HG03039 (cell line): ENCODE data around the gene ADAMTSL1.

Experiments
- ATAC-seq: cut with Tn5 transposase; IDR thresholded peaks from one replicate; pipeline ENCODE4 v1.9.1; 2021; ENCODE audit warnings: mild to moderate bottlenecking, moderate library complexity; ENCODE audit not compliant: unreplicated experiment

Gene ADAMTSL1

GRCh38 chr9:18459962-18460584 is 13.9 kb upstream of the ADAMTSL1 start:
- ATAC-seq, result no peak

GRCh38 chr9:18461496-18461895 is 12.5 kb upstream of the ADAMTSL1 start:
- no peak for ATAC-seq

GRCh38 chr9:18463991-18464390 is 10.0 kb upstream of the ADAMTSL1 start:
- no peak for ATAC-seq

- no peak for ATAC-seq
These were observed 7.9 kb upstream of the ADAMTSL1 start for GRCh38 chr9:18466101-18466500.

GRCh38 chr9:18467696-18468095 is 6.3 kb upstream of the ADAMTSL1 start:
- no peak for ATAC-seq

GRCh38 chr9:18472435-18472834 is 1.5 kb upstream of the ADAMTSL1 start:
- ATAC-seq, result no peak

- no peak for ATAC-seq
These were observed 1.1 kb upstream of the ADAMTSL1 start for GRCh38 chr9:18472841-18473251.

GRCh38 chr9:18474783-18475182 is 830 bp downstream of the ADAMTSL1 start:
- ATAC-seq, result no peak

- ATAC-seq, result no peak
These were observed 3.2 kb downstream of the ADAMTSL1 start for GRCh38 chr9:18477121-18477660.

- ATAC-seq, result no peak
These were observed 3.8 kb downstream of the ADAMTSL1 start for GRCh38 chr9:18477719-18478118.

- ATAC-seq, result no peak
These were observed 4.8 kb downstream of the ADAMTSL1 start for GRCh38 chr9:18478501-18479361.

GRCh38 chr9:18479405-18479804 is 5.5 kb downstream of the ADAMTSL1 start:
- ATAC-seq, result no peak

- no peak for ATAC-seq
These were observed 6.7 kb downstream of the ADAMTSL1 start for GRCh38 chr9:18480662-18481093.

GRCh38 chr9:18482371-18482770 is 8.4 kb downstream of the ADAMTSL1 start:
- ATAC-seq, result no peak

GRCh38 chr9:18485714-18486113 is 11.8 kb downstream of the ADAMTSL1 start:
- no peak for ATAC-seq

GRCh38 chr9:18487611-18488010 is 13.7 kb downstream of the ADAMTSL1 start:
- no peak for ATAC-seq

GRCh38 chr9:18488886-18489285 is 14.9 kb downstream of the ADAMTSL1 start:
- no peak for ATAC-seq

GRCh38 chr9:18489861-18490260 is 15.9 kb downstream of the ADAMTSL1 start:
- ATAC-seq, result no peak

GRCh38 chr9:18490641-18491370 is 16.9 kb downstream of the ADAMTSL1 start:
- ATAC-seq, result no peak

GRCh38 chr9:18492612-18493011 is 18.7 kb downstream of the ADAMTSL1 start:
- no peak for ATAC-seq

- no peak for ATAC-seq
These were observed 19.6 kb downstream of the ADAMTSL1 start for GRCh38 chr9:18493451-18493993.
